WTC11 (cell line): ENCODE data around the gene PLRG1. TPM values are rescaled to one million over a fixed set of nuclear protein-coding genes. Genes with fewer than 3 reads are reported as not detected.

Source experiments
- ATAC-seq: fragments of 200-7000 bp; cut with Tn5 transposase; 2 replicates; pipeline ENCODE4 v1.10.0; 2021; ENCODE audit warnings: mild to moderate bottlenecking, moderate library complexity
- CTCF ChIA-PET: fragments of 300-600 bp; sonication (Branson Sonifier 250); formaldehyde crosslinking; loops from one replicate; lab custom pipeline; 2021; ENCODE audit warnings: antibody characterized with exemption; lab: Charles Lee
- POLR2A ChIA-PET: fragments of 350-600 bp; sonication (Branson Sonifier 250); formaldehyde crosslinking; loops from one replicate; lab custom pipeline; 2021; ENCODE audit warnings: antibody characterized with exemption; lab: Charles Lee
- DNase-seq: peaks from one replicate; pipeline ENCODE4 v3.0.0; 2021; ENCODE audit warnings: low spot score
- H3K27ac Mint-ChIP-seq: 2 replicates; pipeline ENCODE4 v1.8.0; 2021; ENCODE audit warnings: mixed read lengths
- H3K27me3 Mint-ChIP-seq: 2 replicates; pipeline ENCODE4 v1.8.0; 2021; ENCODE audit warnings: low read depth, mild to moderate bottlenecking, moderate library complexity, mixed read lengths
- H3K36me3 Mint-ChIP-seq: 2 replicates; pipeline ENCODE4 v1.8.0; 2021; ENCODE audit warnings: mixed read lengths
- H3K4me1 Mint-ChIP-seq: 2 replicates; pipeline ENCODE4 v1.8.0; 2022; ENCODE audit warnings: mixed read lengths
- H3K4me3 Mint-ChIP-seq: 2 replicates; pipeline ENCODE4 v1.8.0; 2021; ENCODE audit warnings: mild to moderate bottlenecking, moderate library complexity, mixed read lengths
- H3K9me3 Mint-ChIP-seq: 2 replicates; pipeline ENCODE4 v1.8.0; 2021; ENCODE audit warnings: mixed read lengths
- AR ChIP-seq: fragments of 250-450 bp; sonication (Bioruptor Pico); IDR thresholded peaks from 2 replicates; pipeline ENCODE4 v1.9.0; 2021; ENCODE audit warnings: mild to moderate bottlenecking
- ARID4B ChIP-seq: sonication (generic); formaldehyde crosslinking; IDR thresholded peaks from 2 replicates; pipeline ENCODE4 v1.8.0; 2023; ENCODE audit warnings: missing genetic modification reagents, mild to moderate bottlenecking, borderline replicate concordance
- ATF1 ChIP-seq: sonication (generic); formaldehyde crosslinking; IDR thresholded peaks from 2 replicates; pipeline ENCODE4 v1.8.1; 2023; ENCODE audit warnings: mild to moderate bottlenecking, moderate library complexity, missing genetic modification reagents
- CTCF ChIP-seq: fragments of 200-600 bp; IDR thresholded peaks from 2 replicates; pipeline ENCODE4 v1.8.0; 2022; ENCODE audit warnings: antibody characterized with exemption
- FOXJ3 ChIP-seq: sonication (generic); formaldehyde crosslinking; IDR thresholded peaks from 2 replicates; pipeline ENCODE4 v1.9.0; 2021; ENCODE audit warnings: missing genetic modification reagents, mild to moderate bottlenecking, borderline replicate concordance
- MAX ChIP-seq: sonication (generic); formaldehyde crosslinking; IDR thresholded peaks from 2 replicates; pipeline ENCODE4 v1.8.0; 2022; ENCODE audit warnings: mild to moderate bottlenecking, missing genetic modification reagents
- NR2C2 ChIP-seq: sonication (generic); formaldehyde crosslinking; IDR thresholded peaks from 2 replicates; pipeline ENCODE4 v1.8.0; 2022; ENCODE audit warnings: mild to moderate bottlenecking, missing genetic modification reagents
- PRDM15 ChIP-seq: sonication (generic); formaldehyde crosslinking; IDR thresholded peaks from 2 replicates; pipeline ENCODE4 v1.8.0; 2022; ENCODE audit warnings: missing genetic modification reagents
- ZNF232 ChIP-seq: sonication (generic); formaldehyde crosslinking; IDR thresholded peaks from 2 replicates; pipeline ENCODE4 v1.8.0; 2022; ENCODE audit warnings: mild to moderate bottlenecking, missing genetic modification reagents
- ZNF263 ChIP-seq: sonication (generic); formaldehyde crosslinking; IDR thresholded peaks from 2 replicates; pipeline ENCODE4 v1.8.1; 2022; ENCODE audit warnings: low read depth, mild to moderate bottlenecking, moderate library complexity, missing genetic modification reagents
- ZNF396 ChIP-seq: fragments of 250-450 bp; sonication (Bioruptor Pico); IDR thresholded peaks from 2 replicates; pipeline ENCODE4 v1.8.0; 2021; ENCODE audit warnings: mild to moderate bottlenecking, moderate library complexity, borderline replicate concordance
- total RNA-seq: library from RNA; stranded (reverse); gene quantifications from 3 replicates; pipeline ENCODE4 v1.2.3, GENCODE V29; 2021

PLRG1 gene
- total RNA-seq, 1 experiment from 2014 or later, result 84.8 TPM

- CTCF ChIA-PET, result interaction anchor here (1.1 kb wide), 1 partner anchor 19 kb away, joined by 3 read pairs; no protein-coding TSS in a partner anchor
- no peak for ATAC-seq
Measured at GRCh38 chr4:154487145-154487544, 63.1 kb downstream of the PLRG1 start.

More at GRCh38 chr4:154487145-154487544, 63.1 kb downstream of the PLRG1 start:
- H3K27ac Mint-ChIP-seq, result no peak overlapping the region
- no peaks in the 10 kb centered on the region for H3K36me3 Mint-ChIP-seq
- peaks cover 55% of the 10 kb centered on the region for H3K27me3 Mint-ChIP-seq
- TF ChIP-seq ZNF232 (CRISPR knock-in tag) (no peak), AR (no peak), CTCF (no peak), ARID4B (no peak), PRDM15 (no peak), ATF1 (CRISPR knock-in tag) (no peak), FOXJ3 (CRISPR knock-in tag) (no peak), ZNF396 (CRISPR knock-in tag) (no peak), ZNF263 (CRISPR knock-in tag) (no peak), NR2C2 (CRISPR knock-in tag) (no peak), MAX (CRISPR knock-in tag) (no peak)
- H3K9me3 Mint-ChIP-seq, result no peaks in the 10 kb centered on the region
- POLR2A ChIA-PET, result no interaction called here
- H3K4me3 Mint-ChIP-seq, result no peak overlapping the region
- peaks cover 11% of the 10 kb centered on the region for H3K4me1 Mint-ChIP-seq
- DNase-seq, result no peak
